SK-N-SH treated with all-trans-retinoic acid at 6 μM for 48 hours (cell line): ENCODE measurements around the gene ASTN2.

Source experiments
- ISL1 ChIP-seq: fragments of 250-450 bp; sonication (Bioruptor Pico); IDR thresholded peaks from 2 replicates; pipeline ENCODE4 v2.1.2; 2022; ENCODE audit warnings: mild to moderate bottlenecking, moderate library complexity
- PPARA ChIP-seq: fragments of 250-450 bp; sonication (Bioruptor Pico); IDR thresholded peaks from 2 replicates; pipeline ENCODE4 v1.5.0; 2020; ENCODE audit warnings: mild to moderate bottlenecking, borderline replicate concordance
- ZFP30 ChIP-seq: fragments of 450-650 bp; formaldehyde crosslinking; IDR thresholded peaks from 2 replicates; pipeline ENCODE4 v1.5.0; 2022; ENCODE audit warnings: mild to moderate bottlenecking, moderate library complexity
- TF ChIP-seq, protein P1 (sequence below): fragments of 250-450 bp; sonication (Bioruptor Pico); IDR thresholded peaks from 2 replicates; pipeline ENCODE4 v1.8.0; 2021; ENCODE audit warnings: low read depth, mild to moderate bottlenecking, moderate library complexity, borderline replicate concordance

DNA sequence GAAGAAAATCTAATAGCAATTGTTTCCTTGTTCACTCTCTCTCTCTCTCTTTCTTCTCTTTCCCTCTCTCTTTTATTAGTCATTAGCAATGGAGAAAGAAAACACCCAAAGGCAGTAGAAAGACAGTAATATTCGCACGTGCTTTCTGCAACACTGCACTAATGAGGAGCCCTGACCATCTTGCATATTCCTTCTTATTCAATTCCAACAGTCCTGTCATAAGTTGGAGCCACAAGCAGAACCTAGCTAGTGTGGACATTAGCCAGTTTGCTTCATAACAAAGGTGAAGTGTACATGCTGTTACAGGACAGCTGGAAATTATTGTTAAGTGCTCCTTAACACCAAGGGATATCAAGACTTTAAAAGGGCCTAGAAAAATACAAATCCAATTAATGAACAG lies 664.3 kb downstream of the ASTN2 start:
- TF ChIP-seq ISL1 (no peak), ZFP30 (no peak), PPARA (no peak)
- TF ChIP-seq, protein P1, sequence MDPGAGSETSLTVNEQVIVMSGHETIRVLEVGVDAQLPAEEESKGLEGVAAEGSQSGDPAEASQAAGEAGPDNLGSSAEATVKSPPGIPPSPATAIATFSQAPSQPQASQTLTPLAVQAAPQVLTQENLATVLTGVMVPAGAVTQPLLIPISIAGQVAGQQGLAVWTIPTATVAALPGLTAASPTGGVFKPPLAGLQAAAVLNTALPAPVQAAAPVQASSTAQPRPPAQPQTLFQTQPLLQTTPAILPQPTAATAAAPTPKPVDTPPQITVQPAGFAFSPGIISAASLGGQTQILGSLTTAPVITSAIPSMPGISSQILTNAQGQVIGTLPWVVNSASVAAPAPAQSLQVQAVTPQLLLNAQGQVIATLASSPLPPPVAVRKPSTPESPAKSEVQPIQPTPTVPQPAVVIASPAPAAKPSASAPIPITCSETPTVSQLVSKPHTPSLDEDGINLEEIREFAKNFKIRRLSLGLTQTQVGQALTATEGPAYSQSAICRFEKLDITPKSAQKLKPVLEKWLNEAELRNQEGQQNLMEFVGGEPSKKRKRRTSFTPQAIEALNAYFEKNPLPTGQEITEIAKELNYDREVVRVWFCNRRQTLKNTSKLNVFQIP, result no peak
